Suppressor macrophage treated with lipopolysaccharide for 4 hours (primary cell): Measurements from ENCODE around the gene FPR3.
A peak's percentile ranks its signal among the peaks of the same experiment; 100 is the strongest.

Experiments
- DNase-seq: peaks from one replicate; pipeline ENCODE4 v3.0.0-alpha.2; 2020

FPR3 gene

GRCh38 chr19:51807925-51808324 lies 13.0 kb downstream of the FPR3 start:
- no peak for DNase-seq

GRCh38 chr19:51808333-51808986 lies 13.5 kb downstream of the FPR3 start:
- no peak for DNase-seq

DNA sequence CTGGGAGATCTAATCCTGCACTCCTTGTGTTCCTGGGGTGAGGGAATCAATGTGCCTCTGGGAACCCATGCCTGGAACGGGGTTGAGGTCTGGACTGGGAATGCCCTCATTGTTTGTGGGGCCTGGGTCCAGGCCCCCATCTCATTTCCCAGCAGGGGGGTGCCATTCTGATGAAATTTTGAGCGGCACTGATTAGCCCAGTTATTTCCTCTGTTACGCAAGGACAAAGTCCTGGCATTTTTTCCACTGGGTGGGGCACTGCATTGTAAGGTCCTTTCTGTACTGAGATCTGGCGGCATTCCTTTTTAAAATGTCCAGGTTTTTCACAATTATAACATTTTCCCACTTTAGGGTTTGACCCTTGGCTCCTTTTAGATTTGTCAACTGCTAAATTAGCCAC lies 14.8 kb downstream of the FPR3 start:
- DNase-seq: peak; percentile 76

GRCh38 chr19:51810223-51810622 lies 15.3 kb downstream of the FPR3 start:
- peak; percentile 63 for DNase-seq

- DNase-seq: peak; percentile 97
Measured at GRCh38 chr19:51811344-51811743, 16.4 kb downstream of the FPR3 start.

GRCh38 chr19:51815043-51815442 lies 20.1 kb downstream of the FPR3 start:
- peak; percentile 69 for DNase-seq

- peak; percentile 59 for DNase-seq
Measured at GRCh38 chr19:51816711-51817110, 21.8 kb downstream of the FPR3 start.

- DNase-seq: peak; percentile 71
Measured at GRCh38 chr19:51820011-51820410, 25.1 kb downstream of the FPR3 start.

DNA sequence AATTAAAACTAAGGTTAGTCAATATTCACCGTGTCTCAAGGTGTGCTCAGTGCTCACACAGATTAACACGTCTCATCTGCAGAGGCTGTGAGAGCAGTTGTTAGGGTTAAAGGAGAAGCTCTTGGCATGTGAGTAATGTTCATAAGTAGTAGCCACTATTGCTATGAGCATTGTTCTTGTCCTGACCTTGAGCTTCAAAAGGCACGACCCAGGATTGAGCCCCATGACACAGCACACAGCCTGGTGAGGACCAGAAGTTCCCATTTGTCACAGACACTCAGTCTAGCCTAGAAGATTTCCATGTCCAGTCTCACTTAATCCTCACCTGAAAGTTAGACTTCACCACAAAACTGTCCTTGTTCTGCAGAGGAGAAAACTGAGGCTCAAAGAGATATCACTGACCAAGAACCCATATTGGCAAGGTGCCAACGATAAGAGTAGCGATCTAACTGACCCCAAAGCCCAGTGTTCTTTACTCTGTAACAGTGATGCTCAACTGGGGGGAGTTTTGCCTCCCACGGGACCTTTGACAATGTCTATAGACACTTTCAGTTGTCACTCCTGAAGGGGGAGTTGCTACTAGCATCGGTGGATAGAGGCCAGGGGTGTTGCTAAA lies 26.0 kb downstream of the FPR3 start:
- peak; percentile 58 for DNase-seq

- DNase-seq: peak; percentile 88
Measured at GRCh38 chr19:51821456-51821855, 26.5 kb downstream of the FPR3 start.

DNA sequence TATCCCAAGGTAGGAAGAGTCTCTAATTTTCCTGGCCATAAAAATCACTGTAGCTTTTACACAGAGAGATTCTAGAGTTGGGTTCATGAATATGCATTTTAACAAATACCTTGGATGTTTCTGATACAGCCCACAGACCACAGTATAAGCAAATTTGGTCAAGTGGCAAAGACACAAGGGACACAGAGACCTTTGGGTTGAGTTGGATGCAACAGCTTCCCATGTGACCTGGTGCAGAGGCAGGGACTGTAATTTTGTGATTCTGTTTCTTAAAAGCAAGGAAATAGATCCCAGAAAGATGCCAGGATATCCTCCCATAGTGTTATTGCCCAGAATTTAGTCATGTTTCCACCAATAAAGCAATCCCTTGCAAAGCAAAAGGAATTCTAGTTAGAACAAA lies 27.0 kb downstream of the FPR3 start:
- DNase-seq: no peak

DNA sequence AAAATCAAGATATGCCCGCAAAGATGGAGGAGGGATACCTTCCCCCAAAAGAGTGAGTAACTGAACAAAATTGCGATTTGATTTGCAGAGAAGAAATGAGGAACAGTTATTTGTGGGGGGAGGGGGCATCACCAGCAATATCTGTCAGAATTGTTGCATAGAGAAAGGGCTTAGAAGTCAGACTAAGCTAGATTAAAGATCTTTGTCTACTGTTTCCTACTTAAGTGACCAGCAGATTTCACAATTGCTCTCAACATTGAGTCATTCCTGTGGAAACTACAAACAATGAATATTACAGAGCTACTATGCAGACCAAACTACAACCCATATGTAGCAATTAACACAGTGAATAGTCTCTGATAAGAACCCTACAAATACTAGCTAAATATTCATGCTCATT lies 27.4 kb downstream of the FPR3 start:
- peak; percentile 89 for DNase-seq

GRCh38 chr19:51822946-51823345 lies 28.0 kb downstream of the FPR3 start:
- DNase-seq: no peak

- DNase-seq: peak; percentile 93
Measured at GRCh38 chr19:51824281-51825005, 29.5 kb downstream of the FPR3 start.

DNA sequence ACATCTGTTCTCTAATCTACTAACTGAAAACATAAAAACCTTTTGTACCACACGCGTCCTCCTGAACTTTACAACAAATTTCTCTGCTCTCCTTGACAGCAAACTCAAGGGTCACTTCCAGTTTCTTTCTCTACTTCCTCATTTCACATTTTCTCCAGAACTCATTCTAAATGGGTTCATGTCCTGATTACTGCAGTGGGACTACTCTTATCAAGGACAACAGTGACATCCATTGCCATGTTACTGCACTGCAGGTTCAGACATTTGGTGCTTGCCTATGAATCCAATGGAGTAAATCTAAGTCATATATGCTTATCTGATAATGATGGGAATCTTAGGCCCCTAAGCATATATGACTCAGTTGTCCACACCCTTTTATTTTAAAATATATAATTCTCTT lies 35.3 kb downstream of the FPR3 start:
- peak; percentile 89 for DNase-seq

DNA sequence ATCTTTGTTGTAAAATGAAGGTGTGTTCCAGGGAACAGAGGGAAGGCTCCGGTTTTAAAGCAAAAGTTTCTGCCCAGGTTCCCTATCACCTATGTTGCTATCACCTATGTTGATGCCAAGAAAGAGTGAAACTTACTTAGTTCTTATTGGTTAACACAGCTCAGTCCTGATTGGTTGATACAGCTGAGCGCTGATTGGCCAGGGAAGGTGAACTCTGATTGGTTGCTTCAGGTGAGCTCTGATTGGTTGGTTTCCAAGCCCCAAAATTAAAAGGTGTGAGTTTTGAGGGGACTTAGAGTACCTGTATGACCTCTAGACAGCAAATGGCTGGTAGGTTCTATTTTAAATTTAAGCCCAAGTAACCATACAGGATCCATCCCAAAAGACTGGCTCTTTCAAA lies 42.2 kb downstream of the FPR3 start:
- no peak for DNase-seq

DNA sequence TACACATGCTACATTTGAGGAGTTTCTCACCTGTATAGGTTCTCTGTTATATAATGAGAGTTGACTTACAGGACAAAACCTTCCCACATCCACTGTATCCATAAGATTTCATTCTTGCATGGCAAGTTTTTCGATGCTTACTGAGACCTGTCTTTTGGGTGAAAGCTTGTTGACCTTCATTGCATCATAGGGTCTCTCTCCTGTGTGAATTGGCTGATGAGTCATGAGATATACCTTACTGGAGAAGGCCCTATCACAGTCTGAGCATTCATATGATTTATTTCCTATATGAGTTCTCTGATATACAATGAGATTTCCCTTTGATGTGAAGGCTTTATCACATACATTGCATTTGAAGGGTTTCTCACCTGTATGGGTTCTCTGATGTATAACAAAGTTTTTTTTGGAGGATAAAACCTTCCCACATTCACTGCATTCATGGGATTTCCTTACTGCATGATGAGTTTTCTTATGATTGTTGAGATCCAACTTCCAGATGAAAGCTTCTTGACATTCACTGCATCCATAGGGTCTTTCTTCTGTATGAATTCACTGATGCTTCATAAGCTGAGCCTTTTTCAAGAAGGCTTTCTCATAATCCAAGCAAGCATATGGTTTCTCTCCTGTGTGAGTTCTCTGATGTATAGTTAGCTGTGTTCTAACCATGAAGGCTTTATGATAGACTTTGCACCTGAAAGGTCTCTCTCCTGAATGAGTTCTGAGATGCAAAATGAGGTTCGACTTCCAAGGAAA lies 67.1 kb downstream of the FPR3 start:
- no peak for DNase-seq

DNA sequence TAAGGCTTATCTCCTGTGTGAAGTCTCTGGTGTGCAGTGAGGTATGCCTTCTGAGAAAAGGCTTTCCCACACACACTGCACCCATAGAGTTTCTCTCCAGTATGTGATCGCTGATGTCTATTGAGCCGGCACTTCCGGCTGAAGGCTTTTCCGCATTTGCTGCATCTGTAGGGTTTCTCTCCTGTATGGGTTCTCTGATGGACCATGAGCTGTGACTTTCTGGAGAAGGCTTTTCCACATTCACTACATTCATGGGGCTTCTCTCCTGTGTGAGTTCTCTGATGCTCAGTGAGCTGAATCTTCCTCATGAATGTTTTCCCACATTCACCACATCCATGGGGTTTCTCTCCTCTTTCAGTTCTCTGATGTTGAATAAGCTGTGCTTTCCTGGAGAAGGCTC lies 78.1 kb downstream of the FPR3 start:
- no peak for DNase-seq
